GM12801 (cell line): Measurements from ENCODE around the gene RABEP2.

ENCODE experiments used
- CTCF ChIP-seq: IDR thresholded peaks from one replicate; pipeline ENCODE4 v1.5.1; 2011; ENCODE audit warnings: control low read depth; ENCODE audit not compliant: insufficient read length; ENCODE audit errors: extremely low read depth

Gene RABEP2

GRCh38 chr16:28884045-28884444 is 41.0 kb downstream of the RABEP2 start:
- TF ChIP-seq CTCF = no peak

- no peak for TF ChIP-seq CTCF
These were observed 41.6 kb downstream of the RABEP2 start for GRCh38 chr16:28883221-28883996.

GRCh38 chr16:28882551-28883160 is 42.4 kb downstream of the RABEP2 start:
- TF ChIP-seq CTCF = no peak

- TF ChIP-seq CTCF = no peak
These were observed 44.1 kb downstream of the RABEP2 start for GRCh38 chr16:28880955-28881354.

- no peak for TF ChIP-seq CTCF
These were observed 44.5 kb downstream of the RABEP2 start for GRCh38 chr16:28880589-28880915.

- no peak for TF ChIP-seq CTCF
These were observed 45.0 kb downstream of the RABEP2 start for GRCh38 chr16:28879841-28880588.

- no peak for TF ChIP-seq CTCF
These were observed 45.7 kb downstream of the RABEP2 start for GRCh38 chr16:28879261-28879840.
